Fibroblast of villous mesenchyme (primary cell): Measurements from ENCODE around the gene BDH2. TPM values are rescaled to one million over a fixed set of nuclear protein-coding genes. Genes with fewer than 3 reads are reported as not detected.

Experiments
- DNase-seq: peaks from one replicate; pipeline ENCODE4 v3.0.0-alpha.2; 2010; ENCODE audit warnings: low read depth
- H3K4me3 ChIP-seq: 2 replicates; pipeline ENCODE4 v1.5.1; 2011; ENCODE audit warnings: low read depth, mild to moderate bottlenecking, low read length
- total RNA-seq: library from RNA; depleted of rRNA; stranded (reverse); fragments of >200 nt; gene quantifications from 2 replicates; pipeline ENCODE4 v1.2.3, GENCODE V29; 2012
- TF ChIP-seq, protein P1 (sequence below): IDR thresholded peaks from 2 replicates; pipeline ENCODE4 v1.5.1; 2012; ENCODE audit warnings: low read depth, mild to moderate bottlenecking, low read length; ENCODE audit not compliant: insufficient read depth

The BDH2 gene
- total RNA-seq, 1 donor, result 54.8 TPM

DNA sequence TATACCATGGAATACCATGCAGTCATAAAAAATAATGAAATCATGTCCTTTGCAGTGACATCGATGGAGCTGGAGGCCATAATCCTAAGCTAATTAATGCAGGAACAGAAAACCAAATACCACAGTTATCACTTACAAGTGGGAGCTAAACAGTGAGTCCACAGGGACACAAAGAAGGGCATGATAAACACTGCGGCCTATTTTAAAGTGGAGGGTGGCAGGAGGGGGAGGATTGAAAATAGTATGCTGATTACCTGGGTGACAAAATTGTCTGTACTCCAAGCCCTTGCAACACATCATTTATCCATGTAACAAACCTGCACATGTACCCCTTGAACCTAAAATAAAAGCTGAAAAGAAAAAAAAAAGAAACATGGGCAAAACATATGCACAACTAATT is 63.5 kb downstream of the BDH2 start:
- no peak for DNase-seq
- TF ChIP-seq, protein P1, sequence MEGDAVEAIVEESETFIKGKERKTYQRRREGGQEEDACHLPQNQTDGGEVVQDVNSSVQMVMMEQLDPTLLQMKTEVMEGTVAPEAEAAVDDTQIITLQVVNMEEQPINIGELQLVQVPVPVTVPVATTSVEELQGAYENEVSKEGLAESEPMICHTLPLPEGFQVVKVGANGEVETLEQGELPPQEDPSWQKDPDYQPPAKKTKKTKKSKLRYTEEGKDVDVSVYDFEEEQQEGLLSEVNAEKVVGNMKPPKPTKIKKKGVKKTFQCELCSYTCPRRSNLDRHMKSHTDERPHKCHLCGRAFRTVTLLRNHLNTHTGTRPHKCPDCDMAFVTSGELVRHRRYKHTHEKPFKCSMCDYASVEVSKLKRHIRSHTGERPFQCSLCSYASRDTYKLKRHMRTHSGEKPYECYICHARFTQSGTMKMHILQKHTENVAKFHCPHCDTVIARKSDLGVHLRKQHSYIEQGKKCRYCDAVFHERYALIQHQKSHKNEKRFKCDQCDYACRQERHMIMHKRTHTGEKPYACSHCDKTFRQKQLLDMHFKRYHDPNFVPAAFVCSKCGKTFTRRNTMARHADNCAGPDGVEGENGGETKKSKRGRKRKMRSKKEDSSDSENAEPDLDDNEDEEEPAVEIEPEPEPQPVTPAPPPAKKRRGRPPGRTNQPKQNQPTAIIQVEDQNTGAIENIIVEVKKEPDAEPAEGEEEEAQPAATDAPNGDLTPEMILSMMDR, result no peak
- H3K4me3 ChIP-seq, result no peak overlapping the region

DNA sequence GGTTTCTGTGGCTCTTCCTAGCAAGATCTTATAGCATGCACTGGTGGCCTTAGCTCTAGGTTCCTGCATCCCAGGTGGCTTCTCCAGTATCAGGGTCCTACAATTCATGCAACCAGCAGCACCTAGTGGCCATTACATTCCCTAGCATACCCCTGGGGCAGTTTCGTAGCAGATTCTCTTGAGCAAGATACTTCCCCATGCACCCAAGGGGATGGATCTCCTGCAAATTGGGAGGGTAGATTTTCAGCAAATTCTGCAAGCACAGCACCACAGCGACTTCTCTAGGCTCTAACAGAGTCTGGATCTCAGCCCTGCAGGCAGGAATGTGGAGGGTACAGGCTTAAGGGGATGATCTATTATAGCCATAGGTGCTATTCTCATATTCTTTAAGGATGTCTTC is 67.1 kb downstream of the BDH2 start:
- peak; percentile 39 for DNase-seq
- no peak overlapping the region for H3K4me3 ChIP-seq
- TF ChIP-seq, protein P1, result peak; percentile 74

DNA sequence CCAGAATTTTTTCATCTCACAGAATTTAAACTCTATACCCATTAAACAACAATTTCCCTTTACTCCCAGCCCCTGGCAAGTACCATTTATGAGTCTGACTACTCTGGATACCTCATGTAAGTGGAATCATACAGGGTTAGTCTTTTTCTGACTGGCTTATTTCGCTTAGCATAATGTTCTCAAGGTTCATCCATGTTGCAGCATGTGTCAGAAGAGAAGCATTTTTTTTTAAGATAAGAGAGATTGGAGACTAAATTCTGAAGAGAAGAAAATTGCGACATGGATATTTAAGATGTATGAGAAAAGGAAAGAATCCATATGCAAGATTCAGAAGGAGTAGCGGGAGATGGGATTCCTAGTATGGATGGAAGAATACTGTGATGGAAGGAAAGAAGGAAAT is 68.8 kb downstream of the BDH2 start:
- DNase-seq, result no peak
- H3K4me3 ChIP-seq, result no peak overlapping the region
- TF ChIP-seq, protein P1, result no peak

DNA sequence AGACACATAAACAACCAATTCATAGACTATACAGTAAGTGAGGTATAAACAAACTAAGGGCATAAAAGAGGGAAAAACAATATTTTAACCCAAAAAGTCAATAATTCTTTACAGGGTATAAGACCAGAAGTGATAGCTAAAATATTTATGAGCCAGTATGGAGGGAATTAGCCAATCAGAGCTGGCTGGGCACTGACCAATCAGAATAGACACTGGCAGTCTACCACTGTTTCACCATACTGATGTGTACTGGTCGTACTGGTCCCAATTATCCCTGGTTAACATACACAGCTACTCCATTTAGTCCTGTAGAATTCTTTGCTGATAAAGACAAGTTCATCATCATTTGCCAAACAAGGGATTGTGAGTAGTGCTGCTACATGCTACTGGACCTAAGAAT is 70.3 kb downstream of the BDH2 start:
- TF ChIP-seq, protein P1, result no peak
- no peak for DNase-seq

More for the DNA sequence above, 70.3 kb downstream of the BDH2 start:
- no peak overlapping the region for H3K4me3 ChIP-seq

Other genes starting within 250 kb of the BDH2 start
- gene CISD2, start 230.8 kb downstream of the BDH2 start, total RNA-seq, result 24.2 and 36.3 TPM in 2 replicates
- gene SLC9B1, start 80.1 kb downstream of the BDH2 start, total RNA-seq, result 0.43 and 0.64 TPM in 2 replicates
- 15.1 and 20.7 TPM in 2 replicates for gene SLC9B2, start 23.1 kb downstream of the BDH2 start, total RNA-seq
- gene CENPE, start 98.5 kb upstream of the BDH2 start, total RNA-seq, result 15.5 and 19.9 TPM in 2 replicates